ENCODE measurements around the gene SERPINA1.

- TF ChIP-seq, protein P1, sequence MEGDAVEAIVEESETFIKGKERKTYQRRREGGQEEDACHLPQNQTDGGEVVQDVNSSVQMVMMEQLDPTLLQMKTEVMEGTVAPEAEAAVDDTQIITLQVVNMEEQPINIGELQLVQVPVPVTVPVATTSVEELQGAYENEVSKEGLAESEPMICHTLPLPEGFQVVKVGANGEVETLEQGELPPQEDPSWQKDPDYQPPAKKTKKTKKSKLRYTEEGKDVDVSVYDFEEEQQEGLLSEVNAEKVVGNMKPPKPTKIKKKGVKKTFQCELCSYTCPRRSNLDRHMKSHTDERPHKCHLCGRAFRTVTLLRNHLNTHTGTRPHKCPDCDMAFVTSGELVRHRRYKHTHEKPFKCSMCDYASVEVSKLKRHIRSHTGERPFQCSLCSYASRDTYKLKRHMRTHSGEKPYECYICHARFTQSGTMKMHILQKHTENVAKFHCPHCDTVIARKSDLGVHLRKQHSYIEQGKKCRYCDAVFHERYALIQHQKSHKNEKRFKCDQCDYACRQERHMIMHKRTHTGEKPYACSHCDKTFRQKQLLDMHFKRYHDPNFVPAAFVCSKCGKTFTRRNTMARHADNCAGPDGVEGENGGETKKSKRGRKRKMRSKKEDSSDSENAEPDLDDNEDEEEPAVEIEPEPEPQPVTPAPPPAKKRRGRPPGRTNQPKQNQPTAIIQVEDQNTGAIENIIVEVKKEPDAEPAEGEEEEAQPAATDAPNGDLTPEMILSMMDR (IDR thresholded peaks at IDR 0.05): no peak
- no peak for TF ChIP-seq POLR2A (IDR thresholded peaks at IDR 0.05)
Measured at GRCh38 chr14:94389104-94389469, 685 bp upstream of the SERPINA1 start.

Measured in Peyer's patch (tissue), 4 donors.